Stimulated activated naive CD8-positive, alpha-beta T cell treated with anti-CD3 and anti-CD28 coated beads, Interleukin-15, amount 100 ng/mL, for 72 hours (primary cell): ENCODE results near the gene LFNG.
A peak's percentile ranks its signal among the peaks of the same experiment; 100 is the strongest.
"Not testable (repeated sequence)": the region's sequence is repeated elsewhere in the genome, so short reads cannot be mapped to it uniquely, and the experiment has no call there.

ENCODE experiments used
- ATAC-seq: fragments of 150-1000 bp; cut with Tn5 transposase; 2 replicates; pipeline ENCODE4 v1.10.0; 2021; ENCODE audit warnings: mild to moderate bottlenecking, moderate library complexity
- DNase-seq, 2 donors: peaks; one replicate each; pipeline ENCODE4 v3.0.0; 2021 to 2022
- H3K27ac Mint-ChIP-seq, 2 donors: one replicate each; pipeline ENCODE4 v1.8.0; 2022; ENCODE audit warnings: mild to moderate bottlenecking in 2 of 2, mixed read lengths in 2 of 2, moderate library complexity in 2 of 2
- H3K27me3 Mint-ChIP-seq: one replicate; pipeline ENCODE4 v1.8.0; 2022; ENCODE audit warnings: mixed read lengths
- H3K4me1 Mint-ChIP-seq: one replicate; pipeline ENCODE4 v1.8.0; 2022; ENCODE audit warnings: mild to moderate bottlenecking, mixed read lengths
- H3K4me3 Mint-ChIP-seq, 2 donors: one replicate each; pipeline ENCODE4 v1.8.0; 2022; ENCODE audit warnings: mild to moderate bottlenecking in 2 of 2, mixed read lengths in 2 of 2, moderate library complexity in 1 of 2
- H3K9me3 Mint-ChIP-seq, 2 donors: one replicate each; pipeline ENCODE4 v1.8.0; 2022; ENCODE audit warnings: mixed read lengths in 2 of 2

LFNG gene

GRCh38 chr7:2553831-2554581 is 34.4 kb downstream of the LFNG start:
- DNase-seq (no peak), ATAC-seq (no peak)
- peak overlapping the region; percentile 91 to 98 for H3K27ac Mint-ChIP-seq
- H3K4me1 Mint-ChIP-seq: peaks cover 43% of the 10 kb centered on the region
- no peaks in the 10 kb centered on the region for H3K9me3 Mint-ChIP-seq
- peak overlapping the region; percentile 91 to 93 for H3K4me3 Mint-ChIP-seq
- H3K27me3 Mint-ChIP-seq: no peaks in the 10 kb centered on the region

GRCh38 chr7:2554661-2555111 is 35.1 kb downstream of the LFNG start:
- H3K27me3 Mint-ChIP-seq: no peaks in the 10 kb centered on the region
- H3K4me1 Mint-ChIP-seq: peaks cover 37% of the 10 kb centered on the region
- H3K9me3 Mint-ChIP-seq: no peaks in the 10 kb centered on the region
- DNase-seq (no peak), ATAC-seq (no peak)
- H3K4me3 Mint-ChIP-seq: peak overlapping the region; percentile 91 to 93
- peak overlapping the region; percentile 91 to 98 for H3K27ac Mint-ChIP-seq

GRCh38 chr7:2555121-2556052 is 35.8 kb downstream of the LFNG start, which contains the start of gene BRAT1:
Gene BRAT1, minus strand, starts transcription at chr7:2555524. Its CDS starts 1,093 bp downstream, at chr7:2554431.
- Mint-ChIP-seq H3K4me1 (peaks cover 40% of the 10 kb centered on the region), H3K27me3 (no peaks in the 10 kb centered on the region)
- ATAC-seq: peak; percentile 88

GRCh38 chr7:2558629-2559282 is 39.2 kb downstream of the LFNG start, which contains the start of gene IQCE:
Gene IQCE, plus strand, starts transcription at chr7:2558979. Its CDS starts 203 bp downstream, at chr7:2559182.
- peak within 1 kb of the TSS; percentile 82 to 87 for H3K4me3 Mint-ChIP-seq
- H3K9me3 Mint-ChIP-seq: no peaks in the 10 kb centered on the region
- H3K27ac Mint-ChIP-seq: peak within 1 kb of the TSS; percentile 68 to 86

More at GRCh38 chr7:2555121-2556052, 35.8 kb downstream of the LFNG start, which contains the start of gene BRAT1:
- H3K9me3 Mint-ChIP-seq: no peaks in the 10 kb centered on the region
- DNase-seq: peak; percentile 92 to 93
- peak within 1 kb of the TSS; percentile 91 to 93 for H3K4me3 Mint-ChIP-seq
- H3K27ac Mint-ChIP-seq: peak within 1 kb of the TSS; percentile 93 to 99

GRCh38 chr7:2559283-2559950 is 39.8 kb downstream of the LFNG start:
- peak overlapping the region in 1 of 2 donors; percentile 86 for H3K27ac Mint-ChIP-seq
- no peaks in the 10 kb centered on the region for H3K9me3 Mint-ChIP-seq
- DNase-seq (peak in 1 of 2 donors; percentile 41), ATAC-seq (peak; percentile 32)
- H3K4me1 Mint-ChIP-seq: peaks cover 28% of the 10 kb centered on the region
- peak overlapping the region; percentile 77 to 87 for H3K4me3 Mint-ChIP-seq
- H3K27me3 Mint-ChIP-seq: no peaks in the 10 kb centered on the region

More at GRCh38 chr7:2558629-2559282, 39.2 kb downstream of the LFNG start, which contains the start of gene IQCE:
- peaks cover 34% of the 10 kb centered on the region for H3K4me1 Mint-ChIP-seq
- ATAC-seq (peak; percentile 71), DNase-seq (peak; percentile 91 to 92)
- no peaks in the 10 kb centered on the region for H3K27me3 Mint-ChIP-seq

- not testable (repeated sequence) for ATAC-seq, H3K27ac Mint-ChIP-seq, H3K4me3 Mint-ChIP-seq, H3K27me3 Mint-ChIP-seq, DNase-seq, H3K9me3 Mint-ChIP-seq
- peaks cover 21% of the 10 kb centered on the region for H3K4me1 Mint-ChIP-seq
These were observed 44.4 kb downstream of the LFNG start for GRCh38 chr7:2563955-2564354.

- Mint-ChIP-seq H3K27ac (no peak overlapping the region), H3K4me3 (no peak overlapping the region), H3K4me1 (peaks cover 17% of the 10 kb centered on the region), H3K9me3 (no peaks in the 10 kb centered on the region), H3K27me3 (no peaks in the 10 kb centered on the region)
- DNase-seq (no peak), ATAC-seq (no peak)
These were observed 45.5 kb downstream of the LFNG start for GRCh38 chr7:2564970-2565540.

GRCh38 chr7:2566348-2566889 is 46.8 kb downstream of the LFNG start:
- Mint-ChIP-seq H3K27me3 (no peaks in the 10 kb centered on the region), H3K27ac (no peak overlapping the region), H3K4me1 (peaks cover 14% of the 10 kb centered on the region), H3K4me3 (no peak overlapping the region), H3K9me3 (no peaks in the 10 kb centered on the region)
- ATAC-seq: no peak
- no peak for DNase-seq

GRCh38 chr7:2566890-2567678 is 47.5 kb downstream of the LFNG start:
- Mint-ChIP-seq H3K27me3 (no peaks in the 10 kb centered on the region), H3K9me3 (no peaks in the 10 kb centered on the region), H3K4me1 (peaks cover 17% of the 10 kb centered on the region), H3K27ac (no peak overlapping the region), H3K4me3 (no peak overlapping the region)
- DNase-seq: no peak
- no peak for ATAC-seq

- no peak for ATAC-seq
These were observed 48.2 kb downstream of the LFNG start for GRCh38 chr7:2567679-2568278.

GRCh38 chr7:2568521-2569223 is 49.1 kb downstream of the LFNG start:
- H3K27me3 Mint-ChIP-seq: no peaks in the 10 kb centered on the region
- H3K4me1 Mint-ChIP-seq: peaks cover 12% of the 10 kb centered on the region
- no peak overlapping the region for H3K4me3 Mint-ChIP-seq
- H3K27ac Mint-ChIP-seq: no peak overlapping the region
- no peak for DNase-seq
- no peaks in the 10 kb centered on the region for H3K9me3 Mint-ChIP-seq
- ATAC-seq: no peak

More at GRCh38 chr7:2567679-2568278, 48.2 kb downstream of the LFNG start:
- H3K4me1 Mint-ChIP-seq: peaks cover 14% of the 10 kb centered on the region
- H3K27ac Mint-ChIP-seq: peak overlapping the region in 1 of 2 donors; percentile 27
- H3K4me3 Mint-ChIP-seq: no peak overlapping the region
- H3K9me3 Mint-ChIP-seq: no peaks in the 10 kb centered on the region
- H3K27me3 Mint-ChIP-seq: no peaks in the 10 kb centered on the region
- DNase-seq: no peak

GRCh38 chr7:2569421-2569820 is 49.8 kb downstream of the LFNG start:
- Mint-ChIP-seq H3K9me3 (no peaks in the 10 kb centered on the region), H3K4me1 (peaks cover 12% of the 10 kb centered on the region), H3K27me3 (no peaks in the 10 kb centered on the region), H3K4me3 (no peak overlapping the region), H3K27ac (no peak overlapping the region)
- DNase-seq (no peak), ATAC-seq (no peak)

- no peak overlapping the region for H3K27ac Mint-ChIP-seq
- peaks cover 12% of the 10 kb centered on the region for H3K4me1 Mint-ChIP-seq
- no peaks in the 10 kb centered on the region for H3K9me3 Mint-ChIP-seq
- ATAC-seq (no peak), DNase-seq (no peak)
- no peaks in the 10 kb centered on the region for H3K27me3 Mint-ChIP-seq
- H3K4me3 Mint-ChIP-seq: no peak overlapping the region
These were observed 50.4 kb downstream of the LFNG start for GRCh38 chr7:2570021-2570420.
